GM19467 (cell line): ENCODE measurements around the gene LEFTY1.

ENCODE experiments used
- ATAC-seq: cut with Tn5 transposase; IDR thresholded peaks from one replicate; pipeline ENCODE4 v1.9.1; 2021; ENCODE audit warnings: mild to moderate bottlenecking, moderate library complexity; ENCODE audit not compliant: unreplicated experiment

Gene LEFTY1

GRCh38 chr1:225874431-225874830 lies 14.5 kb downstream of the LEFTY1 start:
- ATAC-seq = no peak

- ATAC-seq = no peak
Observed at GRCh38 chr1:225873281-225873850, 15.6 kb downstream of the LEFTY1 start.

GRCh38 chr1:225872075-225872430 lies 16.9 kb downstream of the LEFTY1 start:
- no peak for ATAC-seq

GRCh38 chr1:225871359-225872074 lies 17.4 kb downstream of the LEFTY1 start:
- ATAC-seq = no peak

- no peak for ATAC-seq
Observed at GRCh38 chr1:225870911-225871310, 18.0 kb downstream of the LEFTY1 start.

GRCh38 chr1:225868631-225869330 lies 20.2 kb downstream of the LEFTY1 start:
- ATAC-seq = no peak

- ATAC-seq = no peak
Observed at GRCh38 chr1:225866981-225867380, 22.0 kb downstream of the LEFTY1 start.

GRCh38 chr1:225866061-225866837 lies 22.7 kb downstream of the LEFTY1 start:
- ATAC-seq = no peak

GRCh38 chr1:225865514-225865913 lies 23.4 kb downstream of the LEFTY1 start:
- no peak for ATAC-seq

GRCh38 chr1:225863167-225863566 lies 25.8 kb downstream of the LEFTY1 start:
- ATAC-seq = no peak

- ATAC-seq = no peak
Observed at GRCh38 chr1:225862581-225862950, 26.4 kb downstream of the LEFTY1 start.

- ATAC-seq = no peak
Observed at GRCh38 chr1:225861834-225862580, 26.9 kb downstream of the LEFTY1 start.

GRCh38 chr1:225860876-225861441 lies 28.0 kb downstream of the LEFTY1 start:
- ATAC-seq = no peak

- ATAC-seq = no peak
Observed at GRCh38 chr1:225860107-225860506, 28.8 kb downstream of the LEFTY1 start.

- no peak for ATAC-seq
Observed at GRCh38 chr1:225859151-225859550, 29.8 kb downstream of the LEFTY1 start.

- ATAC-seq = no peak
Observed at GRCh38 chr1:225857256-225857655, 31.7 kb downstream of the LEFTY1 start.

GRCh38 chr1:225855503-225856300 lies 33.2 kb downstream of the LEFTY1 start:
- ATAC-seq = no peak

GRCh38 chr1:225853441-225853840 lies 35.5 kb downstream of the LEFTY1 start:
- ATAC-seq = no peak

- ATAC-seq = no peak
Observed at GRCh38 chr1:225852413-225853124, 36.4 kb downstream of the LEFTY1 start.
